ENCODE data around the gene LIN28A. TPM values are rescaled to one million over a fixed set of nuclear protein-coding genes. Genes with fewer than 3 reads are reported as not detected.
A peak's percentile ranks its signal among the peaks of the same experiment; 100 is the strongest.

LIN28A gene
- total and polyA plus RNA-seq, 10 of the 15 experiments (the other 5 are each of a cell fraction or from before 2014, with no cell fraction given): 0.13 to 0.59 (median 0.30) TPM; not detected in 7

DNA sequence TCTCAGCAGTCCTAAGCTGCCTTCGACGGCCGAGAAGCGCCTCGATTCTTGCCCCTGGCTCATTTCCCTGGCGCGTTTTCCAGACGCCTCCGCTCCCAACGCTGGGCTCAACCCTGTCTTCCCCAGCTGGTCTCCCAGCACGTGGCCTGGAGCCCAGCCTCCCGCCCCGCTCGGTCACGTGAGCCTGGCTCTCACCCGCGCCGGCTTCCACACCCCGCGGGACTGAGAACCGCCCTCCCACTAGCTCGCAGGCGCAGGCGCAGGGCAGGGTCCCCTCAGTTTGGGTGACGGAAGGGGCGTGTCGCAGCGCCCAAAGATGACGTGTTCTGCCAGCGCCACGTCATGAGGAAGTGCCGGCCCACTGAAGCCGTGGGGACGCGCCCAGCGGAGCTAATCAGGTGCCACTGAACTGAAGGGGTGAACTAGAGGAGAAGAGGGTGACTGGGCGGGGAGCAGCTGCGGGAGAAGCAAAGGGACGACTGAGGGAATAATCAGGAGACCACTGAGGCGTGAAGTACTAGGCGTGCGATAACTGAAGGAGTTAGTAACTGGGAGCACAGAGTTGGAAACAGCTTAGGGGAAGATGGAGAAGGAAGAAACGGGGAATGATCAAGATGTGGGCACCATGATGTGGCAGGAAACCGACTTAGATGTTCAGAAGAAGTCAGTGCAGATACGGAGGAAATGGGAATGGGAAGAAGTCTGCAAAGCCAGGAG, 21.5 kb downstream of the LIN28A start, which contains the start of gene DHDDS:
DHDDS (plus strand) TSS at position 343 of the 717 bp plus-strand sequence. CDS start 625 bp downstream, outside the sequence.
- intact Hi-C loops (cut with micrococcal nuclease; ENCODE audit: unreplicated experiment): no loop called here
- ChIA-PET POLR2A (interaction anchor here (0.6 to 2.4 kb wide), 10 partner anchors 10 to 318 kb away, joined by 3 to 24 read pairs (median 3); partner anchors contain the start of genes CEP85 and HMGN2), CTCF (interaction anchor here (0.7 to 4.1 kb wide), 9 partner anchors 12 to 313 kb away, joined by 3 to 23 read pairs (median 5); partner anchors contain the start of genes CEP85 and ZNF593), SMC1A (ENCODE audit: uncharacterized antibody, unreplicated experiment) (interaction anchor here (0.6 to 1.7 kb wide), 7 partner anchors 13 to 151 kb away, joined by 3 to 7 read pairs (median 3); no protein-coding TSS in a partner anchor), RAD21 (ENCODE audit: unreplicated experiment) (interaction anchor here (0.9 to 1.3 kb wide), 6 partner anchors 12 to 262 kb away, joined by 3 to 6 read pairs (median 4); partner anchors contain the start of genes CEP85 and ZNF593)
- in situ Hi-C loops (cut with MboI): no loop called here
- Histone ChIP-seq H3K27ac (ENCODE audit: control insufficient read depth, insufficient read depth) (peak within 1 kb of the TSS; percentile 59), H3K27me3 (replicated peaks in 1 of 2; ENCODE audit: control insufficient read depth in 2 of 2, insufficient read depth in 2 of 2, low read length in 1 of 2) (no peaks in the 10 kb centered on the region), H3K79me2 (ENCODE audit: control insufficient read depth, insufficient read depth, low read length) (peaks cover 14% of the 10 kb centered on the region), H3K4me1 (ENCODE audit: control insufficient read depth, insufficient read depth, low read length) (peaks cover 9% of the 10 kb centered on the region), H2AFZ (ENCODE audit: control insufficient read depth, low read depth, low read length) (peak within 1 kb of the TSS; percentile 93), H3K4me3 (peak within 1 kb of the TSS; percentile 98), H3K36me3 (ENCODE audit: control insufficient read depth in 2 of 2, insufficient read depth in 2 of 2, low read length in 1 of 2) (peaks cover 0 to 3% of the 10 kb centered on the region in 2 experiments; a peak in 2 of 4 replicates), H3K9ac (ENCODE audit: control insufficient read depth, insufficient read depth, low read length) (peak within 1 kb of the TSS; percentile 77), H3K9me3 (replicated peaks; ENCODE audit: control insufficient read depth, insufficient read depth, low read length) (no peaks in the 10 kb centered on the region), H4K20me1 (ENCODE audit: control insufficient read depth, insufficient read depth) (no peaks in the 10 kb centered on the region), H3K4me2 (ENCODE audit: control insufficient read depth, insufficient read depth) (peak within 1 kb of the TSS; percentile 87)
- DNase-seq (ENCODE audit: low read depth, low spot score) (peak; percentile 95), FAIRE-seq (peak; percentile 100), ATAC-seq (peak; percentile 99)
- no TSS peak for BruUV-seq (replicated peaks)
- WGBS (ENCODE audit: insufficient coverage, insufficient replicate concordance, low lambda C conversion rate, missing lambda C conversion rate): under 1% methylated on average over 39 of the region's 45 CpGs
- TF ChIP-seq CBX5 (IDR thresholded peaks at IDR 0.05; ENCODE audit: low read depth) (0 out of 2 replicates have a peak, but pooled peaks have one; percentile 29), ZBTB11 (CRISPR knock-in tag; IDR thresholded peaks at IDR 0.05) (0 out of 2 replicates have a peak, but pooled peaks have one; percentile 44), EED (IDR thresholded peaks at IDR 0.05; ENCODE audit: low read depth) (no peak), TCF7 (IDR thresholded peaks at IDR 0.05; ENCODE audit: borderline replicate concordance) (no peak), HDAC2 (IDR thresholded peaks at IDR 0.05) (no peak), SUZ12 (IDR thresholded peaks at IDR 0.05; ENCODE audit: unreplicated experiment) (no peak), JUND (IDR thresholded peaks at IDR 0.05; ENCODE audit: low read depth, low read length) (peak; percentile 60; the same call in 1 of the 2 replicates), SRF (IDR thresholded peaks at IDR 0.05; ENCODE audit: low read depth in 2 of 2, low read length in 2 of 2) (peak; percentile 91 to 96), ATF2 (IDR thresholded peaks at IDR 0.05; ENCODE audit: low read length) (no peak), MYC (IDR thresholded peaks at IDR 0.05; ENCODE audit: insufficient read depth, insufficient read length, insufficient replicate concordance, low read length, severe bottlenecking) (peak; percentile 86), IKZF2 (IDR thresholded peaks at IDR 0.05) (peak; percentile 41 to 57; a peak in 3 of 4 replicates)
- TF ChIP-seq, protein P1, sequence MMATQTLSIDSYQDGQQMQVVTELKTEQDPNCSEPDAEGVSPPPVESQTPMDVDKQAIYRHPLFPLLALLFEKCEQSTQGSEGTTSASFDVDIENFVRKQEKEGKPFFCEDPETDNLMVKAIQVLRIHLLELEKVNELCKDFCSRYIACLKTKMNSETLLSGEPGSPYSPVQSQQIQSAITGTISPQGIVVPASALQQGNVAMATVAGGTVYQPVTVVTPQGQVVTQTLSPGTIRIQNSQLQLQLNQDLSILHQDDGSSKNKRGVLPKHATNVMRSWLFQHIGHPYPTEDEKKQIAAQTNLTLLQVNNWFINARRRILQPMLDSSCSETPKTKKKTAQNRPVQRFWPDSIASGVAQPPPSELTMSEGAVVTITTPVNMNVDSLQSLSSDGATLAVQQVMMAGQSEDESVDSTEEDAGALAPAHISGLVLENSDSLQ (IDR thresholded peaks at IDR 0.05): peak; percentile 85
- TF ChIP-seq, protein P2, sequence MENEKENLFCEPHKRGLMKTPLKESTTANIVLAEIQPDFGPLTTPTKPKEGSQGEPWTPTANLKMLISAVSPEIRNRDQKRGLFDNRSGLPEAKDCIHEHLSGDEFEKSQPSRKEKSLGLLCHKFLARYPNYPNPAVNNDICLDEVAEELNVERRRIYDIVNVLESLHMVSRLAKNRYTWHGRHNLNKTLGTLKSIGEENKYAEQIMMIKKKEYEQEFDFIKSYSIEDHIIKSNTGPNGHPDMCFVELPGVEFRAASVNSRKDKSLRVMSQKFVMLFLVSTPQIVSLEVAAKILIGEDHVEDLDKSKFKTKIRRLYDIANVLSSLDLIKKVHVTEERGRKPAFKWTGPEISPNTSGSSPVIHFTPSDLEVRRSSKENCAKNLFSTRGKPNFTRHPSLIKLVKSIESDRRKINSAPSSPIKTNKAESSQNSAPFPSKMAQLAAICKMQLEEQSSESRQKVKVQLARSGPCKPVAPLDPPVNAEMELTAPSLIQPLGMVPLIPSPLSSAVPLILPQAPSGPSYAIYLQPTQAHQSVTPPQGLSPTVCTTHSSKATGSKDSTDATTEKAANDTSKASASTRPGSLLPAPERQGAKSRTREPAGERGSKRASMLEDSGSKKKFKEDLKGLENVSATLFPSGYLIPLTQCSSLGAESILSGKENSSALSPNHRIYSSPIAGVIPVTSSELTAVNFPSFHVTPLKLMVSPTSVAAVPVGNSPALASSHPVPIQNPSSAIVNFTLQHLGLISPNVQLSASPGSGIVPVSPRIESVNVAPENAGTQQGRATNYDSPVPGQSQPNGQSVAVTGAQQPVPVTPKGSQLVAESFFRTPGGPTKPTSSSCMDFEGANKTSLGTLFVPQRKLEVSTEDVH (IDR thresholded peaks at IDR 0.05; ENCODE audit: low read depth, partially characterized antibody): peak; percentile 84
